SK-N-DZ (cell line): ENCODE data around the gene SLC25A40.

ENCODE experiments used
- DNase-seq: peaks from one replicate; pipeline ENCODE4 v3.0.0-alpha.2; 2015; ENCODE audit warnings: low spot score

Gene SLC25A40

GRCh38 chr7:87784424-87784823, 91.7 kb downstream of the SLC25A40 start:
- no peak for DNase-seq
